ENCODE data around the gene CDKL2. TPM values are rescaled to one million over a fixed set of nuclear protein-coding genes. Genes with fewer than 3 reads are reported as not detected.

The CDKL2 gene
- polyA plus RNA-seq, 1 experiment = 0.38 TPM

- DNase-seq (ENCODE audit: low read depth) = peak; percentile 27
- CTCF ChIA-PET = no interaction called here
Observed at GRCh38 chr4:75633846-75634245, 3.5 kb upstream of the CDKL2 start.

GRCh38 chr4:75630937-75631329, 605 bp upstream of the CDKL2 start:
- Histone ChIP-seq H3K27me3 (ENCODE audit: control insufficient read depth, insufficient read depth, low read length) (no peaks in the 10 kb centered on the region), H3K36me3 (ENCODE audit: control insufficient read depth, insufficient read depth, low read length) (no peaks in the 10 kb centered on the region), H3K4me3 (ENCODE audit: low read depth, low read length) (peak overlapping the region; percentile 50)
- no peak for TF ChIP-seq CTCF (IDR thresholded peaks at IDR 0.05; ENCODE audit: insufficient read depth, low read depth, low read length)
- DNase-seq (ENCODE audit: low read depth) = no peak
- CTCF ChIA-PET = interaction anchor here (0.5 to 1.1 kb wide), 2 partner anchors 72 to 212 kb away, joined by 3 read pairs; no protein-coding TSS in a partner anchor
- POLR2A ChIA-PET = no interaction called here

More at GRCh38 chr4:75633846-75634245, 3.5 kb upstream of the CDKL2 start:
- H3K27me3 ChIP-seq (ENCODE audit: control insufficient read depth, insufficient read depth, low read length) = no peaks in the 10 kb centered on the region
- TF ChIP-seq CTCF (IDR thresholded peaks at IDR 0.05; ENCODE audit: insufficient read depth, low read depth, low read length) = no peak
- no peak overlapping the region for H3K4me3 ChIP-seq (ENCODE audit: low read depth, low read length)
- POLR2A ChIA-PET = no interaction called here
- no peaks in the 10 kb centered on the region for H3K36me3 ChIP-seq (ENCODE audit: control insufficient read depth, insufficient read depth, low read length)

GRCh38 chr4:75629239-75629638, 1.1 kb downstream of the CDKL2 start:
- ChIA-PET CTCF (no interaction called here), POLR2A (no interaction called here)
- TF ChIP-seq CTCF (IDR thresholded peaks at IDR 0.05; ENCODE audit: insufficient read depth, low read depth, low read length) = no peak

GRCh38 chr4:75623026-75623425, 7.3 kb downstream of the CDKL2 start:
- Histone ChIP-seq H3K36me3 (ENCODE audit: control insufficient read depth, insufficient read depth, low read length) (no peaks in the 10 kb centered on the region), H3K27me3 (ENCODE audit: control insufficient read depth, insufficient read depth, low read length) (no peaks in the 10 kb centered on the region), H3K4me3 (ENCODE audit: low read depth, low read length) (no peak overlapping the region)
- no peak for TF ChIP-seq CTCF (IDR thresholded peaks at IDR 0.05; ENCODE audit: insufficient read depth, low read depth, low read length)
- CTCF ChIA-PET = no interaction called here
- POLR2A ChIA-PET = no interaction called here
- DNase-seq (ENCODE audit: low read depth) = no peak

More at GRCh38 chr4:75629239-75629638, 1.1 kb downstream of the CDKL2 start:
- Histone ChIP-seq H3K27me3 (ENCODE audit: control insufficient read depth, insufficient read depth, low read length) (no peaks in the 10 kb centered on the region), H3K36me3 (ENCODE audit: control insufficient read depth, insufficient read depth, low read length) (no peaks in the 10 kb centered on the region), H3K4me3 (ENCODE audit: low read depth, low read length) (no peak overlapping the region)
- no peak for DNase-seq (ENCODE audit: low read depth)

- no peak overlapping the region for H3K4me3 ChIP-seq (ENCODE audit: low read depth, low read length)
- no peaks in the 10 kb centered on the region for H3K27me3 ChIP-seq (ENCODE audit: control insufficient read depth, insufficient read depth, low read length)
- POLR2A ChIA-PET = no interaction called here
- CTCF ChIA-PET = no interaction called here
- no peak for TF ChIP-seq CTCF (IDR thresholded peaks at IDR 0.05; ENCODE audit: insufficient read depth, low read depth, low read length)
- no peaks in the 10 kb centered on the region for H3K36me3 ChIP-seq (ENCODE audit: control insufficient read depth, insufficient read depth, low read length)
- no peak for DNase-seq (ENCODE audit: low read depth)
Observed at GRCh38 chr4:75621715-75622114, 8.6 kb downstream of the CDKL2 start.

Data from BJ (cell line).